Retinal pigment epithelial cell (primary cell): ENCODE results near the gene OR10D3.
"Not testable (repeated sequence)": the region's sequence is repeated elsewhere in the genome, so short reads cannot be mapped to it uniquely, and the experiment has no call there.

Experiments
- DNase-seq: peaks from one replicate; pipeline ENCODE4 v3.0.0-alpha.2; 2010; ENCODE audit warnings: low read depth
- H3K4me3 ChIP-seq: 2 replicates; pipeline ENCODE4 v1.5.1; 2011; ENCODE audit warnings: mild to moderate bottlenecking, low read length, control low read depth, moderate library complexity
- CTCF ChIP-seq: conservative IDR thresholded peaks from 2 replicates; pipeline ENCODE4 v1.5.1; 2011; ENCODE audit warnings: low read depth, low read length, control low read depth, inconsistent platforms

OR10D3 gene

GRCh38 chr11:124160986-124161385 is 22.2 kb upstream of the OR10D3 start:
- no peak for TF ChIP-seq CTCF
- no peak for DNase-seq
- H3K4me3 ChIP-seq: no peak overlapping the region

GRCh38 chr11:124167826-124168231 is 15.3 kb upstream of the OR10D3 start:
- no peak for TF ChIP-seq CTCF
- H3K4me3 ChIP-seq: no peak overlapping the region
- DNase-seq: no peak

- no peak for DNase-seq
- no peak overlapping the region for H3K4me3 ChIP-seq
- TF ChIP-seq CTCF: no peak
Measured at GRCh38 chr11:124168796-124169195, 14.3 kb upstream of the OR10D3 start.

- DNase-seq: not testable (repeated sequence)
Measured at GRCh38 chr11:124170315-124170714, 12.8 kb upstream of the OR10D3 start.

GRCh38 chr11:124170801-124171586 is 12.2 kb upstream of the OR10D3 start:
- no peak overlapping the region for H3K4me3 ChIP-seq
- TF ChIP-seq CTCF: no peak
- DNase-seq: no peak

More at GRCh38 chr11:124170315-124170714, 12.8 kb upstream of the OR10D3 start:
- not testable (repeated sequence) for H3K4me3 ChIP-seq

- TF ChIP-seq CTCF: no peak
- DNase-seq: no peak
- no peak overlapping the region for H3K4me3 ChIP-seq
Measured at GRCh38 chr11:124172101-124172500, 11.0 kb upstream of the OR10D3 start.

GRCh38 chr11:124172599-124172998 is 10.5 kb upstream of the OR10D3 start:
- no peak overlapping the region for H3K4me3 ChIP-seq
- DNase-seq: no peak
- TF ChIP-seq CTCF: no peak
